GM18520 (cell line): ENCODE data around the gene GEMIN7.

Experiments used
- ATAC-seq: cut with Tn5 transposase; IDR thresholded peaks from one replicate; pipeline ENCODE4 v1.9.1; 2021; ENCODE audit not compliant: unreplicated experiment

GEMIN7 gene

DNA sequence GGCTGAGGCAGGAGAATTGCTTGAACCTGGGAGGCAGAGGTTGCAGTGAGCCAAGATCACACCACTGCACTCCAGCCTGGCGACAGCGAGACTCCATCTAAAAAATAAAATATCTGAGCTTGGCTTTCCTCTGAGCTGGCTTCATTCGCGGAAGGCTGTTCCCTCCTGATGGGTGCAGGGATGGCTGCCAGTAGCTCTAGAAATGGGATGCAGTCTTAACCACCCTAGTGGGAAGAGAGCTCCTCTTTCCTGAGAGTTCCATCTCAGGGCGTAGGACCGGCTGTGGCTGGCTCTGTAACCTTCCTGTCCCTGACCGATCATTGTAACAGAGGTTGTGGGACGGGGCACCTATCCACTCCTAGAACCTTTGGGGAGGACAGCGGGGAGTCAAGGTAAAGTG lies 46.3 kb downstream of the GEMIN7 start:
- no peak for ATAC-seq

DNA sequence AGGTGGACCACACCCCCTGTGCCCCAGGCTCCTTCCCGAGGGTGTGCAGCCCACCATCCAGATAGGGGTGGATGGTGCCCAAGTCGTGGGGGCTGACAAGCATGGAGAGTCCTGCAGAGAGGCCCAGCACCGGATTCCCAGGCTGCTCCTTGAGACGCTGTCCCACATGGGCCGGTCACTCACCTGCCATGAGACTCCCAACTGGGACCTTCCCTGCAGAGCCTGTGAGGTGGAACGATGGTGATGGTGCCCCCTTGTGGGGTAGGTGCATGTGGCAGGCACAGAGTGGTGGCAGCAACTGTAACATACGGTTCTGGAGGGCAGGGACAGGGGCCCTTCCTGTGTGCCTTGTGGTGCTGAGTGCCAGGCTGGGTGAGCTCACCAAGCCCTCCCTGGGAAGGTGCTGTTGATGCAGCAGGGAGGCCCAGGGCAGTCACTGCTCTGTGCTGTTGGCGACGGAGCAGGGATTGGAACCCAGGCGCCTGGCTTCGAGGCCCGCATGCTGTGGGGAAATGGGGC lies 47.0 kb downstream of the GEMIN7 start:
- no peak for ATAC-seq

DNA sequence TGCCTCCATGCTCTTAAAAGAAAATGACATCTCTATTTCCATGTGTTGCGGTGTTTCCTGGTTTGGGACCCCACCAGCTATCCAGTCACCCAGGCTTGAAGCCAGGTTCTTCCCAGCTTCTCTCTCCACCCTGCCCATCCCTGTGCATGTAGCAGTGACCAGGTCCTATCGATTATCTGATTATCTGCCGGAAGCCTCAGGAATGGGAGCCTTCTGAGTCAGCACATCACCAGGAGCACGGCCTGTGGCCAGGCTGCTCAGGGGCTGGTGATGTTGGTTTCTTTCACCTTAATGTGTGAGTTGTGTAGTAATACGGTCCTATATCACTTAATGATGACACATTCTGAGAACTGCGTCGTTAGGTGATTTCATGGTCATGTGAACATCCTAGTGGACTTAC lies 47.6 kb downstream of the GEMIN7 start:
- ATAC-seq: no peak

DNA sequence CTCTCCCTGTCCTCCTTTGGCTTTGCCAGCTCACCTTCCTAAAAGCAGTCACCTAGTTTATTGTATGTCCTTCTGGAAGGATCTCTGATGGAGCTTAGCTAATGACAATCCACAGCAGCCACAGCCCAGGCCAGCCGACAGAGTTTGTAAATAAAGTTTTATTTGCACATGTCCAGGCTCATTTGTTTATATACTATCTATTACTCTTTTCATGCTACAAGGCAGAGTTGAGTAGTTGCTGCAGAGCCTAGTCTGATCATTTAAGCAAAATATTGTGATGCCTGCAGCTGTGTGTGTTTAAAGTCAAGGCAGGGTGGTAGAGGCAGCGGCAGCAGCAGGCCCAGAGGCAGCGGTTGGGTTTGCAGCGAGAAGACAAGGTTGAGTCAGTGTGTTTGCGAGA lies 49.1 kb downstream of the GEMIN7 start:
- ATAC-seq: no peak

DNA sequence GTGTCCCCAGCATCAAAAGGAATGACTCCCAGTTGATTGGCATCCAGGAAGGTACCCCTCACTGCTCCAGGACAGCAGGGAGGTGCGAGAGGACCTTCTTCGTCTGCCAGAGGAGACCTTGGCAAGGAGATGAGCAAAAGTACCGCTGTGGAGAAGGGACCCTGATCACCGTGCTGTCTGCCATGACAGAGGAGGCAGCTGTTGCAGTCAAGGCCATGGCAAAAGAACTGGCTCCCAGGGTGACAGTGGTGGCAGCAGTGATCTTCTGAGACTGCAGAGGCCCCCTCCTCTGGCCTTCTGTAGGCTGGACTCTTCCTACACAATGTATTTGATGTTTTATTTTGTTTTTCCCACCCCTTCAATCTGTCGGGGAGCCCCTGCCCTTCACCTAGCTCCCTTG lies 49.7 kb downstream of the GEMIN7 start:
- no peak for ATAC-seq

DNA sequence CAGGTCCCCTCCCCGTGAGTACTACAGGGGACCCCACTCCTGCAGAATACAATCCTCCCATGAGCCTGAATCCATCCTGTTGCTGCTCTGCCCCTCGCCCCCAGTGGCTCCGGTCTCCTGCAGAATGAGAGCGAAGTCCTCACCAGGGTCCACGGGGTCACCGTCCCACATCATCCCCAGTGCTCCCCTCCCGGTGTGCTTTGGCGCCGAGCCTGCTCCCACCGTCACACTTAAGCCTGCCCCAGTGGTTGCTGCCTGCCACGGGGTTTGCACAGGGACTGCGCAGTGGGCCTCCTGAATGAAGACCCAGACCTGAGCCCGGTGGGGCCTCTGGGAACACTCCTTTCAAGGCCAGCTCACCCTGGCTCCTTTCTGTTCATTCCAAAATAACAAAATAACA lies 51.2 kb downstream of the GEMIN7 start:
- ATAC-seq: no peak

DNA sequence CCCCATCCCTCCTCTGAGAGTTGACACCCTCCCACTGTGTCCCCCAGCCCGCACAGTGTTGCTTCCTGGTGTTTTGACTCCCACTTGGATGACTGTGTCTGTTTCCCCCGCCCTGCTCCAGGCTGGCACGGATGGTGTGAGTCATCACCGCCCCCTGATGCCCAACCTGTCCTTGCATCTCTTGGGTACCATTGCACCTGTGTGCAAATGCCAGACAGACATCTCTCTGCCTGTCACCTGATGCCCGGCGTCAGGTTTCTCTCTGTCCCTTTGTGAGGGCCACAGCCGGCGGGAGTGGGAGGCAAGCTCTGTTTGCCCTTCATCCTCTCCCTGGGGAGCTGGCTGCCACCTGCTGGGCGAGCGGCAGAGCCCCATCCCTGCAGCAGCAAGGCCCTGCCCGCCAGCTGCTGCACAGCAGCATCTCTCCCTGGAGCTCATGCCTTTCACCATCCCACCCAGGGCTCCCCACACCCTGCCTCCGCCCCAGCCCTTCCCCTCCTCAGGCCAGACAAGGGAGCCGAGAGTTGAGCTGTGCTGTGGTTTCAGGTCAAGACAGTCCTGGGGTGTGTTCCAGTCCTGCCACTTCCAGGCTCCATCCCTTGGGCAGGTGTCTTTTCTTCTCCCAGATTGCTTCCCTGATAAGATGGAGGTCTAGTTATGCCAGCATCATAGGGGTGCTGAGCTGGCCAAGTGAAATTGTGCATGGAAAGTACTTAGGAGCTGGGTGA lies 52.0 kb downstream of the GEMIN7 start:
- no peak for ATAC-seq

DNA sequence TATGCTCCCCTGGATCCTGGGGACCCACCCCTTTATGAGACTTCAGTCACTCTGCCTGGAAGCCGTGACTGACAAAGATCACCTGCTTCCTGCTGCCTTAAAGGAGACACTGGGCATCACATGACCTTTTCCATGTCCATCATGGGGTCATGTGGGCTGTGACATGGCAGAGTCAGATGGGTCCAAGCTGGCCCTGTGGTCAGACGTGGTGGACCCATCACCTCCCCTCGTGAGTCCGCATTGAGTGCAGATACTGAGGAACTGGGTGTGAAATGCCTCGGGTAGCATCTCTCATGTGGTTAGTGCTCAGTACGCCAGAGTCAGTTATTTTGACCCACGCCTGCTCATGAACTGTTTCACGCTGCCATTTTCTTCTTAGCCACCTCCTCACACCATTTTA lies 54.6 kb downstream of the GEMIN7 start:
- no peak for ATAC-seq

DNA sequence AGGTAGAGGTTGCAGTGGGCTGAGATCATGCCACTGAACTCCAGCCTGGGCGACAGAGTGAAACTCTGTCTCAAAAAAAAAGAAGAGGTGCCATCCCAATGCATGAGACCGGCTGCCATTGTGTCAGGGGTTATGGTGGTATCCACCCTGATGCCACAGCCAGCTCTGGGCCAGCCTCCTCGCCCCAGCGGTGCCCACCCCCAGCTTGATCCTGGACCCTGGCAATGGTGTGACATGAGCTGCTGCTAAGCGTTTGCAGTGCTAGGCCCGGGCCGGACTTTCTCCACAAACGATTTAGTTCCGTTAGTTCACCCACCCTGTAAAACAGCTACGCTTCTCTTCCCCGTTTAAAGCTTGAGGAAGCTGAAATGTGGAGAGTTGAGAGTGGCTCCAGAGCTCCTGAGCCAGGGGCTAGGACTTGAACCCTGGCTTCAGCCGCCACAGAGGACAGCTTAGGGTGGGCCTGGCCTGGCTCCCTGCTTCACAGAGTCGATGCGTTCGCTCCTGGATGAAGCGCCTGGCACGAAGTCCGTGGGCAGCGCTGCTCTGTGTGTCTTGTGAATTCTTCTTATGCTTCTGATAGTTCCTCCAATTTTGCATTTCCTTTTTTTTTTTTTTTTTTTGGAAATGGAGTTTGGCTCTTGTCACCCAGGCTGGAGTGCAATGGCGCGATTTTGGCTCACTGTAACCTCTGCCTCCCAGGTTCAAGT lies 56.3 kb downstream of the GEMIN7 start:
- no peak for ATAC-seq

DNA sequence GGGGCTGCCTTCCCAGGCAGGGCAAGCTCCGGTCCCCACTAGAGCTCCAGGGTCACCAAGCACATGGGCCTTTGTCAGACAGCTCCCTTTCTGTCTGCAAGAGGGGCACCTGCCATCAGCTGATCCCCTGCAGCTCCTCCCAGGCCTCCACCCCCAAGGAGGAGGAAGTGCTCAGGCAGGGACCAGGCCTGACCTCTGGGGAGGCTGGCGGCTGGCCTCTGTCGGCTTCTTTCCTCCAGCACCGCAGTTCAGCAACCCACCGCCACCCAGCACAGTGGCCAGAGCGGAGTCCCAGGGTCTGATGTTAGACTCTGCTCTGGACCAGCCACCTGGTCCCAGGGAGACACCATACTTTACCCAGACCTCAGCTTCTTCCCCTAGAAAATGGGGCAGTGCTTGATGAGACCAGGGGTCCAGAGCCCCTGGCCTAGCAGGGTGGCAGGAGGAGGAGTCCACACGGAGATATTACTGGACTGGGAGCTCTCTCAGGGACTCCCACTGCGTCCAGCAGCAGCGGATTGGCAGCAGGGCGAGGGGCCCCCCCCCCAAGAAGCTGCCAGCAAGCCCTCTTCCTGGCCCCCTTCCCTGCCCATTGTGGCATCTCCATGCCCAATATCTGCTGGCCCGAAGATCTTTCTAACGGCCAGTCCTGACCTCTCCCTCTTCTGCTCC lies 57.6 kb downstream of the GEMIN7 start:
- ATAC-seq: no peak

DNA sequence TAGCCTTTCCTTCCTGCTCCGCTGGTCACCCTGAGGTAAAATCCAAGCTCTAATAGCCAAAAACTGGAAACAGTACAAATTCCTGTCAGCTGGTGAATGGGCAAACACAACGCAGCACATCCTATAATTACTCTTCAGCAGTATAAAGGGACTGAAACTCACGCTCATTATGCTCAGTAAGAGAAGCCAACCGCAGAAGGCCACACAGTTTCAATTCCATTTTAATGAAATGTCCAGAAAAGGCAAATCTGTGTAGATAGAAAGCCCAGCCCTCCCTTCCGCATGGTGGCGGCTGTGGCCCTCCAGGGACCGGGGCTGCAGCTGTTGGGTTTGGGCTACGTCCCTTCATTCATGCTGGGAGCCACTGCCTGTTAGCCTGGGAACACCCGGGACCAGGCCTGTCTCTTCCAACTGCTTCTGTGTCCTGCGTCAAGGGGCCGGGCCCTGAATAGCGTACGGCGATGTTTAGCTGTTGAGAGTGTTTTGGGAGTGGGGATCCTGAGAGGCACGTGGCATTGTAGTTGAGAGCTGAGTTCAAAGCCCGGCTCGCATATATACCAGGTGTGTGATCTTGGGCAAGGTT lies 58.2 kb downstream of the GEMIN7 start:
- ATAC-seq: peak; percentile 75

DNA sequence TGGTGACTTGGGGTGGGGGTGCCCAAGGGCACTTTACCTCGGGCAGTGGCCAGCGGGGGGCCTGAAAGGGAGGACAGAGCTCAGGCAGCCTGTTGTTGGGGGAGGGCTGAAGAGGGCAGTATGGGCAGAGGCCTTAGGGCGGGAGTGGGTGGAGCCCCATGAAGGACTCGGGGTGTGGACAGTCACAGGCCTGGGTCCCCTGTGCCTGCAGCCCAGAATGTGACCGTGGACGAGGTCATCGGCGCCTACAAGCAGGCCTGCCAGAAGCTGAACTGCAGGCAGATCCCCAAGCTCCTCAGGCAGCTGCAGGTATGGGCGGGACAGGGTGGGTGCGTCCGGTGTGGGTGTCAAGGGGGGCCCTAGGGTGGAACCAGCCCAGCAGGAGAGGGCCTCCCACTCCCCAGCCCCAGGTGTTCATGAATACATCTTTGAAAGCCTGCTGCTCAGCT lies 59.3 kb downstream of the GEMIN7 start:
- ATAC-seq: no peak

DNA sequence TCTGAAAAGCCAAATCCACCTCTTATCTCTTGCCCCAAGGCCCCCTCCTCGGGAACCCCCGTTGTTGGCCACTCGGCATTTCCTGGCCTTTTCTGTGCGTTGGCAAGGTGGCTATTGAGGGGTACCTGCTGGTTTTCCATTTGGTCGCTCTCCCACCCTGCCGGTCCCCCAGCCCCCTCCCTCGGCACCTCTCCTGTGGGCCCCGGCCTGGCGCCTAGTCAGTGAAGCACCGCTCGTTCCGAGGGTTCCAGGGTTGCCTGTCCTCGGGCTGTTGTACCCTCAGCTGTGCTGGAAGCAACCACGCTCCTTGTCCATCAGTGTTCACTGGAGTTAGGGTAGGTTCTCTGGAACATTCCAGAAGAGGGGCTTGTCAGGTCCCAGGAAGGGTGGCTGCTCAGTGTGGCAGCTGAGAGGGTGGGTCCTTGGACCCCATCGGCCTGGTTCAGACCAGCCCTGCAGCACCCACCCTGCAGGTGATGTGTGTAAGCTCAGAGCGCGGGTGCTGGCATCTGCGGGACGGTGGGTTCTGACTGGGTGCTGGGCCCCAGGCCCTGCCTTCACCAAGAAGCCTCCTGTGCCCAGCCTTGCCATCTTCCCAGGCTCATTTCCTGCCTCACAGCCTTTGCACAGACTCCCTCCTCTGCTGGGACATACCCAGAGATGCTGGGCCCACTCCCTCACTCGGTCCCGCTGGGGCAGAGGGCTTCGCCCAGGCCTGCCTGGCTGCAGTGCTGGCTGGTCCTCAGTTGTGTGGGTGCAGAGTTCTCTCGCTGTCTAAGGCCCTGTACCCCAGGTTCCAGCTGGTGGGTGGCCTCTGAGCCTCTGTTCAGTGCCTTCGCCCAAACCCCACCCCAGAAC lies 60.5 kb downstream of the GEMIN7 start:
- ATAC-seq: no peak

DNA sequence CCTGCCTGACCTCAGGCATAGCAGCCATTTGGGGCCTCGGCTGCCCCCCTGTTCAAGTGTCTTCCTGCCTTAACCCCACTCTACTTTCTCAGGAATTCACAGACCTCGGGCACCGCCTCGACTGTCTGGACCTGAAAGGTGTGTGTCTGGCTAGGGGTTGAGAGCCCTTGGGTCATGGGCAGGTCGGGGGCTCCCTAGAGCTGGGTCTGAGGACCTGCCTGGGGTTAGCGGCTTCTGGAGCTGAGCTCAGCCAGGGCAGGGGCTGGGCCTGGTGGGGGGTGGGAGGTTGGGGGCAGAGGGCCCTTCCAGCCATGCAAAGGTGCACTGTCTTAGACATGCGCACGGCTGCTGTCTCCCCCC lies 61.1 kb downstream of the GEMIN7 start:
- ATAC-seq: no peak

DNA sequence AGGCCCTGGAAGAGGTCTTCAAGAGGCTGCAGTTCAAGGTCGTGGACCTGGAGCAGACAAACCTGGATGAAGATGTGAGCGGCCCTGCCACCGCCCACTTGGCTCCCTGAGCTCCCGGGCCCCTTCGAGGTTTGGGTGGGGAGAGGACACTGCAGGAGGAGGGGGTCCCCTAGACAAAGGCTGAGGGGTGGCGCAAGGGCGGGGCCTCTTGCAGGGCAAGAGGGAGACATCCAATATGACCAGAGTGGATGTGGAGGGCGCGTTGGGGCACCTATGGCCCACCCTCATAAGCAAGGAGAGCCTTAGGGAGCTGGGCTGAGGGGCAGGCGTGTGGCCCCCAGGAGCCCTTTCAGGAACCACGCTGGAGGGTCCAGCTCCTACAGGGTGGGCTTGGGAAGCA lies 61.5 kb downstream of the GEMIN7 start:
- ATAC-seq: no peak
